Heart left ventricle (tissue), 16 donors: ENCODE results near the gene TXNDC12. TPM values are rescaled to one million over a fixed set of nuclear protein-coding genes. Genes with fewer than 3 reads are reported as not detected.
"Not testable (repeated sequence)": the region's sequence is repeated elsewhere in the genome, so short reads cannot be mapped to it uniquely, and the experiment has no call there.

Experiments
- ATAC-seq, 4 donors: fragments of 200-7000 bp; cut with Tn5 transposase; one replicate each; pipeline ENCODE4 v1.9.1; 2020 to 2022; ENCODE audit warnings: moderate library complexity in 4 of 4, mild to moderate bottlenecking in 3 of 4, moderate number of reproducible peaks in 1 of 4
- DNase-seq, 5 donors: peaks; one replicate each; pipeline ENCODE4 v3.0.0-alpha.2; 2020
- H3K27ac ChIP-seq, 12 donors: fragments of 200-600 bp; sonication (generic) in 4 of 12; one replicate each; pipeline versions ENCODE4 v1.5.0 to v1.8.0; 2016 to 2022; ENCODE audit warnings: mild to moderate bottlenecking in 2 of 12
- H3K27me3 ChIP-seq, 9 donors: fragments of 200-600 bp; sonication (generic) in 2 of 9; one replicate each; pipeline versions ENCODE4 v1.5.1 to v1.8.0; 2016 to 2022; ENCODE audit warnings: mild to moderate bottlenecking in 3 of 9
- H3K36me3 ChIP-seq, 9 donors: fragments of 200-600 bp; sonication (generic) in 2 of 9; one replicate each; pipeline versions ENCODE4 v1.5.0 to v1.8.0; 2018 to 2022; ENCODE audit warnings: mild to moderate bottlenecking in 2 of 9
- H3K4me1 ChIP-seq, 12 donors: fragments of 200-600 bp; sonication (generic) in 4 of 12; one replicate each; pipeline versions ENCODE4 v1.5.0 to v1.8.0; 2016 to 2022; ENCODE audit warnings: mild to moderate bottlenecking in 3 of 12
- H3K4me3 ChIP-seq, 12 donors: fragments of 200-600 bp; sonication (generic) in 4 of 12; one replicate each; pipeline versions ENCODE4 v1.5.0 to v1.8.0; 2017 to 2022; ENCODE audit warnings: mild to moderate bottlenecking in 9 of 12, moderate library complexity in 4 of 12
- H3K9me3 ChIP-seq, 12 donors: fragments of 200-600 bp; sonication (generic) in 4 of 12; one replicate each; pipeline versions ENCODE4 v1.5.0 to v1.8.0; 2016 to 2022; ENCODE audit warnings: mild to moderate bottlenecking in 1 of 12
- CTCF ChIP-seq, 12 donors: fragments of 200-600 bp; sonication (generic) in 4 of 12; IDR thresholded peaks; one replicate each; pipeline versions ENCODE4 v1.5.0 to v1.8.0; 2018 to 2022; ENCODE audit warnings: antibody characterized with exemption in 12 of 12, mild to moderate bottlenecking in 5 of 12
- POLR2A ChIP-seq, 2 donors: fragments of 450-650 bp; IDR thresholded peaks; one replicate each; pipeline ENCODE4 v1.6.1; 2017; ENCODE audit warnings: antibody characterized with exemption in 2 of 2, mild to moderate bottlenecking in 2 of 2, moderate library complexity in 2 of 2
- WGBS, 4 donors: extraction: QIAGEN DNeasy Blood & Tissue Kit in 2 of 4; methylation state at CpG; one replicate each; pipeline versions ENCODE4 v1.1.5 to v1.1.7; 2013 to 2018; 5-methylcytosine and 5-hydroxymethylcytosine counted together
- intact Hi-C, 10 donors: fragments of 100-400 bp; cut with DNase I; formaldehyde crosslinking; loops; one replicate each; pipeline versions ENCODE4 v1.11.1 to v1.14.2; 2022
- polyA plus RNA-seq, 2 donors: library from polyadenylated mRNA; stranded (reverse); fragments of 200-250 nt; gene quantifications; one replicate each; pipeline ENCODE4 v1.2.3, GENCODE V29; 2013
- total RNA-seq, 9 donors: library from RNA; depleted of rRNA in 2 of 9; stranded (reverse); fragments of >200 nt in 2 of 9; fragmentation: NEBNext Ultra II Directional in 3 of 9; extraction: Animal tissue kit (Norgen Biotek cat#: 25700) in 3 of 9; gene quantifications; one replicate each; pipeline versions ENCODE4 v1.1.0 to v1.2.4, GENCODE V29; 2016 to 2023
- donor health status: ischemic (EF 13 %, LVEDD 7.1; RV severe dilation, severe dysfunction).
- donor health status: healthy with polysubstance abuse.
- donor health status: DM: no; HTN: yes; CAD: no.
- donor health status: DM: no; HTN: no; CAD: no.
- donor health status: ischemic (EF 25% LVEDD 6.9; RV normal size, moderate dysfunction).
- donor health status: ischemic (EF 25% LVEDD 5.7; RV mildly dilated, moderate dysfunction).
- donor health status: healthy.
- donor health status: DM: yes; HTN: yes; CAD: no.
- donor health status: ischemic (EF 35%, LVEDD 5.7; RV mildly dilated, moderate dysfunction).
- donor health status: nonischemic (EF 11% LVEDD 7.7; RV severe dilation, severe dysfunction).
- donor health status: DM: yes; HTN: yes; CAD: no.
- donor health status: PGD.
- donor health status: ischemic (EF 29% LVEDD 5.4; RV normal size, mild dysfunction).
- donor health status: nonischemic (EF 23%, LVEDD 6.1; RV moderate dilation, normal function).

TXNDC12 gene
- total and polyA plus RNA-seq, 11 donors, result 7.7 to 42.9 (median 26.2) TPM

DNA sequence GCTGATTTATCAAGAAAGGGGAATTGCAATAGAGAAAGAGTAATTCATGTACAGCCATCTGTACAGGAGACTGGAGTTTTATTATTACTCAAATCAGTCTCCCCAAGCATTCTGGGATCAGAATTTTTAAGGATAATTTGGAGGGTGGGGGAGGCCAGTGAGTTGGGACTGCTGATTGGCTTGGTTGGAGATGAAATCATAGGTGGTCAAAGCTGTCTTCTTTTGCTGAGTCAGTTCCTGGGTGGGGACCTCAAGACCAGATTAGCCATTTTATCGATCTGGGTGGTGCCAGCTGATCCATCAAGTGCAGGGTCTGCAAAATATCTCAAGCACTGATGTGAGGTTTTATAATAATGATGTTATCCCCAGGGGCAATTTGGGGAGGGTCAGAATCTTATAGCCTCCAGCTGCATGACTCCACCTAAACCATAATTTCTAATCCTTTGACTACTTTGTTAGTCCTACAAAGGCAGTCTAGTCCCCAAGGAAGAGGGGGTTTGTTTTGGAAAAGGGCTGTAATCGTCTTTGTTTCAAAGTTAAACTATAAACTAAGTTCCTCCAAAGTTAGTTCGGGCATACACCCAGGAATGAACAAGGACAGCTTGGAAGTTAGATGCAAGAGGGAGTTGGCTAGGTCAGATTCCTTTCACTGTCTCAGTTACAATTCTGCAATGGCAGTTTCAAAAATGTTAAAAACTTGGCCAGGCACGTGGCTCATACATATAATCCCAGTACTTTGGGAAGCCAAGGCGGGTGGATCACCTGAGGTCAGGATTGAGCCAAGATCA, 47.6 kb downstream of the TXNDC12 start:
- WGBS, 4 donors, result 53 to 69% (median 58%) methylated on average over 5 of the region's 5 CpGs
- no peak overlapping the region for H3K27ac ChIP-seq
- TF ChIP-seq CTCF (IDR thresholded peaks at IDR 0.05) (no peak), POLR2A (IDR thresholded peaks at IDR 0.05) (no peak)
- DNase-seq (no peak), ATAC-seq (no peak)
- intact Hi-C loops, result no loop called here
- H3K36me3 ChIP-seq, result no peaks in the 10 kb centered on the region
- peaks cover 0 to 49% (median 5%) of the 10 kb centered on the region in 9 donors for H3K27me3 ChIP-seq
- no peaks in the 10 kb centered on the region for H3K4me1 ChIP-seq
- no peak overlapping the region for H3K4me3 ChIP-seq
- H3K9me3 ChIP-seq, result no peaks in the 10 kb centered on the region

- H3K27ac ChIP-seq, H3K4me3 ChIP-seq, H3K36me3 ChIP-seq, H3K4me1 ChIP-seq, DNase-seq, H3K9me3 ChIP-seq, ATAC-seq, intact Hi-C loops: not testable (repeated sequence)
- 27 to 40% (median 35%) methylated on average over 4 to 5 of the region's 5 CpGs for WGBS, 4 donors
- peaks cover 0 to 49% (median 5%) of the 10 kb centered on the region in 9 donors for H3K27me3 ChIP-seq
Measured at GRCh38 chr1:52006081-52006553, 48.9 kb downstream of the TXNDC12 start.

DNA sequence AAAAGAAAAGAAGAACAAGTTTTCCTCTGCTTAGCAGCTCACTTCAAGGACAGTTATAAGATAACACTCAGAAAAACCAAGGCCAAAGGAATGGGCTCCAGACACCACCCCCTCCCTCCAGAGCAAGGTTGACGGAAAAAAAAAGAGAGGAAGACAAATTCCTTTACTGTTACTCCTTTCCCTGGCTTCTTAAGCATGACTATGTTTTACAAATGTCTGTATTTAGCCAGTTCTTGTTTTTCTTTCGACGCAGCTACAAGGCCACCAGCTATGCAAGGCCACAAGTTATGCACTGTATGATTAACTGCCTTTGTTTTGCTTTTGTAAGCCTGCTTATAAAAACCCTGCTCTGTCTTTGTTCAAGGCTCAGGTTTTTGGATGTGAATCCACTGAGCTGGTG, 49.4 kb downstream of the TXNDC12 start:
- H3K9me3 ChIP-seq, H3K36me3 ChIP-seq, H3K4me1 ChIP-seq, ATAC-seq, DNase-seq, H3K27ac ChIP-seq, H3K4me3 ChIP-seq: not testable (repeated sequence)
- intact Hi-C loops, result loop anchor here in 1 of 10 donors (2.0 kb wide), 1 partner anchor 109 kb away; no protein-coding TSS in a partner anchor
- peaks cover 0 to 49% (median 5%) of the 10 kb centered on the region in 9 donors for H3K27me3 ChIP-seq
- WGBS, 4 donors, result 46 to 59% (median 49%) methylated on average over 3 of the region's 3 CpGs

DNA sequence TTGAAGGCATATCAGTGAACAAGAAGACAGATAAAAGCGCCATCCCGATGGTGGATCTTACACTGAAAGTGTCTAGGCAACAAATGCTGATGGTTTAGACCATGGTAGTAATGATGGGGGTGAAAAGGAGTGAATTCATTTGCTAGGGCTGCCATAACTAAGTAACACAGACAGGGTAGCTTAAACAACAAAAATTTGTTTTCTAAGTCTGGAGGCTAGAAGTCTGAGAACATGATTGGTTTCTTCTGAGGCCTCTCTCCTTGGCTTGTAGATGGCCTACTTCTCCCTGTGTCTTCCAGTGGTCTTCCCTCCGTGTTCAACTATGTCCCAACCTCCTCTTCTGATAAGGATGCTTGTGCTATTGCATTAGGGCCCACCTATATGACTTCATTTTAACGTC, 51.1 kb downstream of the TXNDC12 start:
- intact Hi-C loops, result loop anchor here in 7 of 10 donors (2.0 to 5.0 kb wide), 2 partner anchors 107 kb away; no protein-coding TSS in a partner anchor

More for the DNA sequence above, 51.1 kb downstream of the TXNDC12 start:
- H3K4me1 ChIP-seq, result no peaks in the 10 kb centered on the region
- ATAC-seq, result no peak
- no peak overlapping the region for H3K4me3 ChIP-seq
- no peak for DNase-seq
- TF ChIP-seq POLR2A (IDR thresholded peaks at IDR 0.05), result no peak
- no peak for TF ChIP-seq CTCF (IDR thresholded peaks at IDR 0.05)
- no peaks in the 10 kb centered on the region for H3K9me3 ChIP-seq
- H3K36me3 ChIP-seq, result no peaks in the 10 kb centered on the region
- H3K27ac ChIP-seq, result no peak overlapping the region
- H3K27me3 ChIP-seq, result peaks cover 0 to 37% (median 5%) of the 10 kb centered on the region in 9 donors
- 47 to 62% (median 54%) methylated on average over 4 of the region's 4 CpGs for WGBS, 4 donors
